GM19467 (cell line): ENCODE measurements around the gene CPA4.

Experiments
- ATAC-seq: cut with Tn5 transposase; IDR thresholded peaks from one replicate; pipeline ENCODE4 v1.9.1; 2021; ENCODE audit warnings: mild to moderate bottlenecking, moderate library complexity; ENCODE audit not compliant: unreplicated experiment

Gene CPA4

DNA sequence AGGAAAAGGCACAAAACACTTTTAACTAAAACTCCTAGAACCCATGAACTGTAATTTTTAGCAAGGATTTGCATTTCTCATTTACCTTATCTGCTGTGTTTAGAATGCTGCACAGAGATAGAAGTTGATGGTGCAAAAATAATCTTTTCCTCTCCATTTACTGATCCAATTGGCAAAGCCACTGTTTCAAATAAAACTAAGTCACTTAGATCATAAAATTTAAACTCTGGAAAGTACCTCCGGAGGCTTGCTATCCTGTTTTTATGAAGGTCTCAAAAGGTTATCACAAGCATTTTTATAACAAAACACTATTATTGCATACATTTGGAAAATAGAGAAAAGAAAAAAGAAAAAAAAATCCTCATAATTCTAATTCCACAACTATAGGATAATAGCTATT is 18.7 kb upstream of the CPA4 start:
- no peak for ATAC-seq

GRCh38 chr7:130274983-130275591 is 17.9 kb upstream of the CPA4 start:
- ATAC-seq = no peak

- ATAC-seq = no peak
These were observed 17.1 kb upstream of the CPA4 start for GRCh38 chr7:130275826-130276297.

DNA sequence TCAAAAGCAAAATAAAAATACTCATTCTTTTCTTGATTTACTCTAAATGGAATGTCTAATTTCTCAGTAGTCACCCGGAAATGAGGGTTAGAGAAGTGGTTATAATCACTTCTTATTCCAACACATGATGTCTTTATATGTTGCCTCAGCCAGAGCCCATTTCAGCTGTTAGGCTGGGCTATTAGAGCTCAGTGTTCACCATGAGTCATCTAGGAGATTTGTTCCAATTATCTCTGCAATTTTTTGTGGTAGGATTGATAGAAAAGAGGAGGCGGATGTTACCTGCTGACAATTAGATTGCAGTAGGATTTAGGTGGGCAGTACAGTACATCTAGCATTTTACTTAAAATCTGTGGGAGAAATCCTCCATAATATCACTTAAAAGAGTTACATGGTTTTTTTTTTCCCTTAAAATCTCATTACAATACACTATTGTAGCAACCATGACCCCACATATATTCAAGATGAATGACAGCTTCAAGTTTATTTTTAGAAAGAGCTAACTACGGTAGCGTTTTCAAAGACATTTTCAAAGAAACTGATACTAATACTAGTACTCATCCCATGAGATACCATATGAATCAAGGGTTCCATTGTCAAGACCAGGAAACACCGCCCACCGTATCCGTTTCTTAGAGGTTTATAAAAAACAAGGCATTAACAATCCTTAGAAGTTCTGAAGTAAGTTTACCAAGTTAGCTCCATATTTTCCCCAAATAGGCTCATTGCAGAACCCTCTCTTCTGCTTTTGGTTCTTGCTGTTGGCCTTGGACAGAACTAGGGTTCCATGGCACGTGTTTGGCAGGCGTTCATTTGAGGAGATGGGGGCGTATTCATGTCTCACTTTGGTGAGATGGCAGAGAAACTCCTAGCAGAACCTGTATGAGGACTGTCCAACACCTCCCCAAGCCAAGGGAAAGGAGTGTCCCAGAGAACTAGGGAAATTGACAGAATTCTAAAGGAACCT is 15.9 kb upstream of the CPA4 start:
- no peak for ATAC-seq

DNA sequence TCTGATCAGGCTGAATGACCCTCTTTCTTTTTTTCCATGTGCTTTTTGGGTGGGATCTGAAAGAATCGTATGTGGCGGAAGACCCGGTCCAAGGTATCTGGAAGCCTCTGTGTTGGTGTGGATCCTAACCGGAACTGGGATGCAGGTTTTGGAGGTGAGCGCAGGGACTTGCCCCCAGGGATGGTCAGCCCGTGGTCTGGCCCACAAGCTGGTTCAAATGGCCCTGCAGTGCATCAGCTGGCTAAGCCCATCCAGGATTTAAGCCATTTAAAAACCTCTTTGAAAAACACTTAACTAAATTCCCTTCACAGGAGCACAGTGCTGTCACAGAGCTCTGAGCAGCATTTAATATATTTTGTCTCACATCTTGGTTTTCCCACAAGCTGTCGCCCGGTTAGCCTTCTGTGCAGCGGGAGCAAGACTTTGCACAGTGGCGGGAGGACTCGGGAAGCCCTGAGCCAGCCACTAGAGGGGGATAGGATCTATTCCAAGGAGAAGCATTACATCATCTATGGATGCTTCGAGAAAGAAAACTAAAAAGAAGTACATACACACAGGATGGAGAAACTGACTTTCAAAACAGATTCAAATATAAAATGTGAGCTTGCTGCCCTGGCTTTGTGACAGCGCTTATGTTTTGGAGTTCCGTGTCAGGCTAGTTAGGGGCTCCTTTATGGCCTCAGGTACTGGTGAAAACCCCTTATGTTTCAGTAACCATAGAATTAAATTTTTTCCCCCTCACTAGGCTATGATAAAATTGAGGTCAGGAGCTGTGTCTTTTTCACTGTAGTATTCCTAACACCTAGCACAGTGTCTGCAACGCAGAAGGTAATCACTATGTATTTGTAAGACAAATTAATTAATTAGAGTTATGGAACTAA is 15.0 kb upstream of the CPA4 start:
- ATAC-seq = no peak

DNA sequence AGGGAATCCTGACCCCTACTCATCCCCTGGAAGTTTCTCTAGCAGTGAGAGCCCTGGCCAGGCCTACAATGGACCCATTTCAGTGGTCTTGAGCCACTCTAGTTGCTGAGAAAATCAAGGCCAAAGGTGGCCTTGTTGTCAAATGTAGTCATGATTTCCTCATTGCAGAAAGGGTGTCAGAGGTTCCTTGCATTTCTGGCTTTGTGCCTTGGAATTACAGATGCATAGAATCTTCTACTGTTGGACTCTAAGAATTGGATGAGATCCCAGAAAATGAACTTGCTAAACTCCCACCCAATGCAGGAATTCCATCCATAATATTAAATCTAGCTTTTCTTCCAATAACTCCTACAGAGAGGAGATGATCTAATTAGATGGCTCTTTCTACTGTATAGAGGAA is 14.1 kb upstream of the CPA4 start:
- ATAC-seq = no peak

DNA sequence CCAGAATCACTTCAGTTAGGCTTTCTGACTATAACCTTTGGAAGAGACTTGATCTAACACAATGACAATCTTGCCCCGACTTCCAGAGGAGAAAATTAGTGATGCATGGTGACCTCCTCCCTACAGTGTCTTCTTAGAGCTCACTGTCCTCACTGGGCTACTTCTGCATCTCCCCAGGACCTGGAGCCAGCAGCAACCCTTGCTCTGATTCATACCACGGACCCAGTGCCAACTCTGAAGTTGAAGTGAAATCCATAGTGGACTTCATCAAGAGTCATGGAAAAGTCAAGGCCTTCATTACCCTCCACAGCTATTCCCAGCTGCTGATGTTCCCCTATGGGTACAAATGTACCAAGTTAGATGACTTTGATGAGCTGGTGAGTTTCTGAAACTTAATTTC is 13.7 kb upstream of the CPA4 start:
- no peak for ATAC-seq

DNA sequence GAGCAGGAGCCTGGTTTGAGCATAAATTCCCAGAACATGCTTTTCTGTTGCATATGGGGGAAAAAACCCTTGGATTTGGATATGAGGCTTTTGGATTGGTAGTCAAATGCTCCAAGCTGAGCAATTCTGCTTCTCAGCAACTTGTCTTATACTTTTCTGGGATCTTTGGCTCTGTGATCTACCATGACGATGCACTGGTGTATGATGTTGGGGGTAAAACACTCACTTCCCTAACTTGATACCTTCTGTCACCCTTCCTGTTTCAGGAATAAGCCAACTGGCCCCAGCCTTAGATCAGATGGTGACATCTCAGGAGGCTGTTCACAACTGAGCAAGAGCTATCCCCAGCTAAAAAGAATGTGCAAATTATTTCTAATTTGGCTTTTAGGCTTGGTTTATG is 13.1 kb upstream of the CPA4 start:
- ATAC-seq = no peak

- no peak for ATAC-seq
These were observed 11.7 kb upstream of the CPA4 start for GRCh38 chr7:130281260-130281659.

DNA sequence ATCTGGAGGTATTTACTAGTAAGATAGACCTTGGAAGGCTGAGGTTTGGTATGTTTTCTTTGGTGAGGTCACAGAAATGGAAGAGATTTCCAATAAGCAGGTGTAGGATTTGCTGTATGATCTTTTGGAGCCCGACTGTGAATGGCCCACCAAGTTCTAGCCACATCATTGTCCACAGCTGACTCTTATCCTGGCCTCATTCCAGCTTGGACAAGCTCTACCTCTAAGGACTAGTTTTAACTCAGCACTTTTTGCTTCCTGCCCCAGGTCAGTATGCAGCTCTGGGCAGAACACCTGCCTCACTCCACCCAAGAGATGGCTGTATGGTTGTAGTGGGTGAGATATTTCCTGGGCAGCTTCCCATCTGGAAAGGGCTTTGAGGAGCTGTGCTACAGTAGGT is 6.1 kb upstream of the CPA4 start:
- ATAC-seq = no peak

DNA sequence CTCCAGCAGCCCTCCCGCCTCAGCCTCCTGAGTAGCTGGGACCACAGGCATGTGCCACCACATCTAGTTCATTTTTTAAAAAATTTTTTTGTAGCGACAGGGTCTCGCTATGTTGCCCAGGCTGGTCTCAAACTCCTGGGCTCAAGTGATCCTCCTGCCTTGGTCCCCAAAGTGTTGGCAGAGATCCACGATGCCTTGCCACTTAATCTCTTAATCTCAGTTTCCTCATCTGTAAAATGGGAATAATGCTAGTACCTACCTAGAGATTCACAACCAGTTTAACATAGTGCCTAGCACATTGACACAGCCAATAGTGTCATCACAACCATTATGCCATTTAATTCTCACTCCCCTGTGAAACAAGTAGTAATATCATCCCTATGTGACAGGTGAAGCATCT is 4.8 kb upstream of the CPA4 start:
- ATAC-seq = no peak

GRCh38 chr7:130288829-130289228 is 4.1 kb upstream of the CPA4 start:
- no peak for ATAC-seq

DNA sequence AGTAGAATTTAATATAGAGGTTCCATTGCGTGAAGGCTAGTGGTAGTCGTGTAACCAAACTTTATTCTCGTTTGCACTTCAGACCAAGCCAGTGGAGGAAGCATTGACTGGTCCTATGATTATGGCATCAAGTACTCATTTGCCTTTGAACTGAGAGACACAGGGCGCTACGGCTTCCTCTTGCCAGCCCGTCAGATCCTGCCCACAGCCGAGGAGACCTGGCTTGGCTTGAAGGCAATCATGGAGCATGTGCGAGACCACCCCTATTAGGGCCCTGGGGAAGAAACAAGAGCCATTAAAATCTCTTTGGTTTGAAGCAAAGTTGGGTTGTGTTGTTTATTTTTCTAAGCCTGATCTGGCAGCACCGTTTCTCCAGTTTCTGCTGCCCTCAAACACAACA is 3.5 kb upstream of the CPA4 start:
- no peak for ATAC-seq

- ATAC-seq = no peak
These were observed 2.2 kb upstream of the CPA4 start for GRCh38 chr7:130290745-130291144.

GRCh38 chr7:130293521-130293920 is 560 bp downstream of the CPA4 start:
- ATAC-seq = peak; percentile 64

- no peak for ATAC-seq
These were observed 1.4 kb downstream of the CPA4 start for GRCh38 chr7:130294314-130294713.

- no peak for ATAC-seq
These were observed 3.4 kb downstream of the CPA4 start for GRCh38 chr7:130296221-130296951.

DNA sequence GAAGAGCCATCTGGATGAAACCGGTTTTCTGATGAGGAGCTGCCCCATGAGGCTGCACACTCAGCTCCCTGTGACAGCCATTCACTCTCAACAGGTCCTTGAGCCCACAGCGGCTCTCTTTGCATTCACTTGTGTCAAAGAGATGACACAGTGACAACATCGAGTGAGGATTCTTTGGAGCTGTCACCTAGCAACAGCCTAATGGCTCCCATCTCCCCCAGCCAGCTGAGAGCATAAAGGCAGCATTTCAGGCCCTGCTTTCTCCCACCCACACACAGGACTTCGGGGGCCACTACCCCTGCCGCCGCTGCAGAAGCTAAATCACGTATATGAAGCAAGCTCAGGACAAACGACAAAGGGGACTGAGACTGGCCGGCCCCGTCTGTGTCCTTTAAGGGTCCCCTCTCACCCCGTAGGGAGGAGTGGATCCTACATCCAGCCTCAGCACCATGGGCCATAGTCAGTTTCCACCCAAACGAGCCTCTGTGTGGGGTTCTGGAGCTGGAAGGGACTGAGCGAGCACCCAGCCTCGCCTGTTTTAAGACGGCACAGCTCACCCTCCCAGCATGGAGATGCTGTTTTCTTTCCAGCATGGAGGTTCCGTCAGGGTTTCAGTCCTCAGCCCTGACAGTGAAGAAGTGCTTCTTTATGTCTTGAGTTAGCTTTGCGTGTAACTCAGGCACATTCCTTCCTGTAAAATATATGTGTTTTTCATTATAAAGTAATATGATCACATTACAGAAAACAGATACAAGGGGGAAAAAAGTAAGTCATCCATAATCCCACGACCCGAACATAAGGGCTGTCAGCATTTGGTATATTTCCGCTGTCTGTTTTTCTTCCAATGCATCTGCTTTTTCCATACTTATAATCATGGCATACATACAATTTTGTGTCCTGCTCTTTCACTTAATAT is 4.9 kb downstream of the CPA4 start:
- no peak for ATAC-seq

- no peak for ATAC-seq
These were observed 5.8 kb downstream of the CPA4 start for GRCh38 chr7:130298544-130299326.
